HG03135 (cell line): ENCODE measurements around the gene SH2D4B.

Experiments used
- ATAC-seq: cut with Tn5 transposase; IDR thresholded peaks from one replicate; pipeline ENCODE4 v1.9.1; 2021; ENCODE audit warnings: mild to moderate bottlenecking, moderate library complexity; ENCODE audit not compliant: unreplicated experiment

SH2D4B gene

GRCh38 chr10:80585812-80586211, 48.1 kb downstream of the SH2D4B start:
- ATAC-seq, result no peak

DNA sequence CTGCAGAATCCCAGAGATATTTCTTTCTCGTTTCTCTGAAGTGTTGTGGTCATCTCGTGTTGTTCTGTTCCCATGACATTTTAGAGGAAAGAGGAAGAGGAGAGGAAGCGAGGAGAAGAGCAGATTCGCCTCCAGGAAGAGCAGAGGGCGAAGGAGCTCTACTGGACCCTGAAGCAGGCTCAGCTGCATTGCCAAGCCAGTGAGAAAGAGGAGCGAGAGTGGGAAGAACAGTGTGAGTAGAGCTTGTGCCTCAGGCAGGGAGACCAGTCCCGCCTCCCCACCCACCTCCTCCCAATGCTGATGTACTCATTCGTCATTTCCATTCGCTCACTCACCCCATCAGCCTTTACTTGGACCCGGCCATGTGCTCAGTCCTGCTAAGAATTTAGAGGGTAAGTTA, 50.8 kb downstream of the SH2D4B start:
- no peak for ATAC-seq

DNA sequence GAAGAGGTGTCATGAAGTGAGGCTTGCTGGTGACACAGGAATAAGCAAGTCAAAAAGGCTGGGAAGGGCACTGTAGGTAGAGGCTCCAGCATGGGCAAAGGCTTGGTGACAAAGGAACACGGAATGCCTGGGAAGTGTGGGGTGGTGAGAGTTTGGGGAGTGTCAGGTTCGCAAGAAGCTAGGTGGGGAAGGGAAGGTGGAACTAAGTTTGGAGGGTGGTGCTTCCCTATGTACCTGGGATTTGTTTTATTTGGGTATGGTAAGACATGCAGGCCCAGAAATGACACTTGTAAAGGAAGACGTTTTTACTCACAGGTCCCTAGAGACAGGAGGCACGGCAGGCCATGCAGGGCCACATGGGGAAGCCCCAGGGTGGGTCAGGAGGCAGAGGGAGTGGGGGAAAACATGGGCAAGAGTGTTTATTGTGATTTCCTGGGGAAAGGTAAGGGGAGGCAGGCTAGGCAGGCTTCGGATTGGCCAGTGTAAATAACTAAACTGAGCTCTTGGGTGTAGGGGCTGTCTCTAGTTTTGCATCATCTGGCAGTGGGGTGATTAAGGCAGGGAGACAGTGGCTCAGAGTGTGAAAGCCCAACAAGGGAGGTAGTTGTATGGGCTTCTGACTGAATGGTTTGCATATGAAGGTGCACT, 52.1 kb downstream of the SH2D4B start:
- peak; percentile 89 for ATAC-seq

DNA sequence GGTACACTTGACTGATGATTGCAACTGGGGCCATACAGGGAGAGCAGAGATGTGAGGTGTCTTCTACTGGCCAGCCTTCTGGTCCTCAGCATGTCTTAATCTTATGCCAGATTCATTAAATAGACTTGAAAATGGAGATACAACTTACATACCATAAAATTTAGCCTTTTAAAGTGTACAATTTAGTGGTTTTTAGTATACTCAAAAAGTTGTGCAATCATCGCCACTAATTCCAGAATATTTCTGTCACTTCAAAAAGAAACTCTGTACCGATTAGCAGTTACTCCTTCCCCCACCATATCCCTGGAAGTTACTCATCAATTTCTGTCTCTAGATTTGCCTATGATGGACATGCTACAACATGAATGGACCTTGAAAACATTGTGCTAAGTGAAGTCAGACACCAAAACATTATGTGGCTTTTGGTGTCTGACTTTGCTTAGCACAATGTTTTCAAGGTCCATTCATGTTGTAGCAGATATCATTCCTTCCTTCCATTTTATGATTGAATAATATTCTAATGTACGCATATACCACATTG, 53.0 kb downstream of the SH2D4B start:
- ATAC-seq, result no peak

DNA sequence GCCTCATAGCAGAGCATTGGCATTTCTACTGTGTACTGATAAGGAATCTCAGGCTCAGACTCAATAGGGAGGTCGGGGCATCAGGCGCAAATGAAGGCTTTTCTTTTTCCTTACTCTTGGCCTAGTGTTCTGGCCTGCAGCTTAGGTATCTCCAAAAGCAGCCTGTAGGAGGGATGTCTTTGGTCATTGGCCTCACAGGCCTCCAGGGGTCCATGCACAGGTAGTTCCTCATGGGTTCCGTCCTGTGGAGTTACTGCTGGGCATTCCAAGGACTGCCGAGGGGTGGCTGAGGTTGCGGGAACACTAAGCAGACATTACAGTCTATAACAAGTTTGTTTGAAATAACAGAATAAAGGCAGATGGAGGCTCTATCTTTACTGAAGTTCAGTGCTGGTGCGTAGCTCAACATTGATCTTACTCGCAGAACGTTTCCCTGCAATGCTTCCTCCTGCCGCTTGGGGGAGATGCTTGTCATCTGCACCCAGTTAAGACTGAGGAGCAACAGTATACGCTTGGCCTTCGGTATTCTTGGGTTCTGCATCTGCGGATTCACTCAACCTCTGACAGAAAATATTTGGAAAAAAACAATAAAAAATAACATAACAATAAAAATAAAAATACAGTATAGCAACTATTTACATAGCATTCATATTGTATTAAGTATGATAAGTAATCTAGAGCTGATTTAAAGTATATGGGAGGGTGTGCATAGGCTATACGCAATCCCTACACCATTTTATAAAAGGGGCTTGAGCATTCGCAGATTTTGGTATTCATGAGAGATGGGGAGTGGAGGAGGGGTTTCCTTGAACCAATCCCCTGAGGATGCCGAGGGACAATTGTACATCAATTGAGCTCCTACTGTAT, 58.9 kb downstream of the SH2D4B start:
- no peak for ATAC-seq

GRCh38 chr10:80598084-80598798, 60.5 kb downstream of the SH2D4B start:
- ATAC-seq, result no peak

- ATAC-seq, result no peak
Measured at GRCh38 chr10:80598951-80599350, 61.2 kb downstream of the SH2D4B start.

DNA sequence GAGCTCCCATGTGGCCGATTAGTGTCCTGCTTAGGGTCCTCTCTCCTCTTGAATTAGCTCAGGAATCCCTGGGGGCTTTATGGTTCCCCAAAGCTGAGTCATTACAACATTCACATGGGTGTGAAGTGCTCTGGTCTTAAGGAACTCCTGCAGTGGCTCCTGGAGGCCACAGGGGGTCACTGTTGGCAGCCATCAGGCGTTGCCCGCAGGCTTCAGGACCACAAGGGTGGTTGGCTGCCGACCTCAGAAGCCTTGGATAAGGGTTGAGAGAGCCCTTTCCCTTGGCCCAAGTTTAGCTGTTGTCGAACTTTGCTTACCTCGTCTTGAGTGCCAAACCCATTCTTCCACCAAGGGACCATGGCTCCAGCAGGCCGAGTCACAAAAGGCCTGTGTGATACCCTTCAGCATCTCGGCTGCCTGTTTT, 61.7 kb downstream of the SH2D4B start:
- ATAC-seq, result peak; percentile 69

DNA sequence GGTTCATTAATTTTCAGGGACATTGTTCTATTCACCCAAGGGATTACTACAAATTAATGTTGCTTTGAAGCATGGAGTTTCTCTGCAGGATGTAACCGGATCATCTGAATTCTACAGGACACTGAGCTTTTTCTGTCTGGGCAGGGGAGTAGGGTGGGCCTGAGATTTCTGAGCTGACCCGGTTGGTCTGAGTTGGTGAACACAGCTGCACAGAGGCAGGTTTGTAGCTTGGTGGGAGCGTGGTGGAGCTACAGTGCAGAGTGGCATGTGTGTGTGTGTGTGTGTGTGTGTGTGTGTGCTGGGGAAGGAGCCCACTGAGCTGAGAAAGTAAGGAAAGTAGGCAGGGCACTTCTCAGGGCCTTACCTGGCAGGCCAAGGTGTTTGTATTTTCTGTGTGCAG, 62.6 kb downstream of the SH2D4B start:
- ATAC-seq, result no peak

GRCh38 chr10:80602881-80603280, 65.2 kb downstream of the SH2D4B start:
- no peak for ATAC-seq

DNA sequence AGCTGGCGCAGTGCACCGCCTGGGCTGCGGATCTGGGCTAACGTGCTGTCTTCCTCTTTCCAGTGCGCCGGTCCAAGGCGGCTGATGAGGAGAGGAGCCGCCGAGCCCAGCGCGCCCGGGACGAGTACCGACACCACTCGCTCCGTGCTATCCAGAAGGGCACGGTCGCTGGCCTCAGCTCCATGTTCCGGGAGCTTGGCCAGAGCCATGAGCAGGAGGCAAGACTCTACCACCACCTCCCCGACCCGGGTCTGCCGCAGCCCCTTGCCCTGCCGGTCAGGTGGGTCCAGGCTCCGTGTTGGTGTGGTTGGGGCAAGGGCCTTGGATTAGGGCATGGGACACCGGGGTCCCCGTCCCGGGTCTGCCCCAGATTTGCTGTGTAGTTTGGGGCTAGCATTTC, 65.8 kb downstream of the SH2D4B start:
- ATAC-seq, result no peak

GRCh38 chr10:80608706-80609105, 71.0 kb downstream of the SH2D4B start:
- no peak for ATAC-seq

DNA sequence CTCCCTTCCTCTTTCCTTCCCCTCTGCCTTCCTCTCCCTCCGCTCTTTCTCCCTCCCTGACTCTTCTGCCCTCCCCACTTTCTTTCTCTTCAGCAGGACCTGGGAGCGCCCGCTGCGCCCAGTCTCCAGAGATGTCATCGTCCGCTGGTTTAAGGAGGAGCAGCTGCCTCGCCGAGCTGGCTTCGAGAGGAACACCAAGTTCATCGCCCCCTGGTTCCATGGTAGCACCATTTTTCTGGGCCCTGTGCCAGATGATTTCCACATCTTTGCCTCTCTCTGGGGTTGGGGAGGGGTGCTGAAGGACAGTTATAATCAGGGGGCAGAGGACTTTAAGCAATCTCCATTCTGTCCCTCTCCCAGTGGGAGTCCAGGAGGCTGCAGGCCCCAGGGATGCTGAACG, 71.6 kb downstream of the SH2D4B start:
- ATAC-seq, result no peak

DNA sequence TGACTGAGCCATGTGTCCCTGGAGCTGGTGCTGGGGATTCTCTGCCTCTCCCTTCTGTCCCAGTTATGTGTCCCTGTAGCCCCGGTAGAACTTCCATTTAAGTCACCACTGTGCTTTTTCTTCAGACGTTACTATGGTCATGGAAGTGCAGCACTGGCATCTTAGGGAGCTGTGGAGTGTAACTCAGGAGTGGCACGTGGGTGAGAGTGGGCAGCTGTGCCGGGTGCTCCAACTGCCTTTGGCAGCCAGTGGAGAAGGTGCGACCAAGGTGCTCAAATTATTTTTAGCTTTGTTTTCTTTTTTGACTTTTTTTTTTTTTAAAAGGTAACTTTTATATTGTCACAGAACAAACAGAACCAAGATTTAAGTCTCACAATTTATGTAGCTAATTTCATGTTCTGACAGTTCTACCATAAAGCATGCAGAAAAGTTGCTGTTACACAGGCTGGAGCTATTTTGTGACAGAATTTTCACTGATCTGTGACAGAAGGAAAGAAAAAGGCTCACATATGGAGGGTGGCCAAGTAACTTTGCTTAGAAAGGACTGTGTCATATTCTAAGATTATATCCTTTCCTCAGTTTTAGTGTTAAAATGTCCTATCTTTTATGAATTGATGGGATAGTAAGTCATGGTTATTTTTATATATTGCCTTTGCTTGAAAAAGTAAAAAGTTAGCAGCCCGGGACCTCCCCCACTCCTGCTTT, 73.9 kb downstream of the SH2D4B start:
- ATAC-seq, result no peak

DNA sequence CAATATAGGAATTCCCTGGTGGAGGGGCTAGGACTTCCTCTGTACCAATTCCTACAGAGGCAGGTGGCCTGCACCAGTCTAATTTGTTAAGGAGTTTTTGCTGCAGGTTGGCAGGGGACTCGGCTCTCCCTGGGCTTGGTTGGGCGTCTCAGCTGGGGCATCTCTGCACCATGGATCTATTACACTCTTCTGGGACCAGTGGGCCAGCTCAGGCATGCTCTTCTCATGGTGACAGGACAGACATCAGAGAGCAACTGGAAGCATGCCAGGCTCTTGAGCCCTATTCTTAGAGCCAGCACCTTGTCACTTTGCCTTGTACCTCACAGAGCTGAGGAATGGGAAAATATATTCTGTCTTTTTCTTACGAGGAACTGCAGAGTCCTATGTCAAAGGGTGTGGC, 74.6 kb downstream of the SH2D4B start:
- ATAC-seq, result no peak

- ATAC-seq, result no peak
Measured at GRCh38 chr10:80613466-80614170, 75.9 kb downstream of the SH2D4B start.

- no peak for ATAC-seq
Measured at GRCh38 chr10:80614576-80615416, 77.1 kb downstream of the SH2D4B start.

DNA sequence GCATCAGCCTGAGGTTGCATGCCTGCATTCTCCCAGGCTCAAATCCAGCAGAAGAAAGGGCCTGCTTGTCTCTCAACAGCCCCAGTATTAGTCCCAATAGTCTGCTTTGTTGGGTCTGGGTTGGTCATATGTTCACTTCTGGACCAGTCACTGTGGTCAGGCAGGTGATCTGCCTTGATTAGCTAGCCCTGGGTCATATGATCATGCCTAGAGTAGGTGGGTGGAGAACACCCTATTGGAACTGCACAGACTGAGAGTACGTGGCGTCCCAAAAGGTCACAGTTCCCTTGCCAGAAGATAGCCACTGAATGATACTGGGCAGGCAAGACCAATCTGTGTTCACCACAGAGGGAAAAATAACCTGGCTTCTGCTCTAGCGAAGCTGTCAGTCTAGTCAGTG, 80.1 kb downstream of the SH2D4B start:
- no peak for ATAC-seq

DNA sequence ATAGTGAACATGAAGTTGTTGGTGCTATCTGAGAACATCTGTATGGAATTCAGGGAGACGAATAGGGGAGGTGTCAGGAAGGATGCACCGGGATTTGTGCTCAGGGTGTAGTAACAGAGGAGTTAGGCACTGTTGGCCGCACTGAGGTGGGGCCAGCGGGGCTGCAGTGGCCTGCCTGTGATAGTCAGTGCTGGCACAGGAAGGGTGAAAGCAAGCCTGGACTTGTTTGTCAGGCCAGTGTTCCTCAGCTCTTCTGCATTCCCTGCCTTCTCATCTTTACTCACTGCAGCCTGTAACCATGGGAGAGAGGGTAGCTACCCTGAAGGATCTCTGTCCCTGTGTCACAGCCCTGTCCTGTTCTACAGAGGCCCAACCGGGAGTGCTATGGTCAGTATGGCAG, 81.3 kb downstream of the SH2D4B start:
- ATAC-seq, result no peak
